NCI-H446 (cell line): ENCODE results near the gene PPP3R2.
"Not testable (repeated sequence)": the region's sequence is repeated elsewhere in the genome, so short reads cannot be mapped to it uniquely, and the experiment has no call there.

ENCODE experiments used
- DNase-seq, 2 experiments: peaks; one replicate each; lab custom pipeline; 2025; lab: John Stamatoyannopoulos, UW

Gene PPP3R2

DNA sequence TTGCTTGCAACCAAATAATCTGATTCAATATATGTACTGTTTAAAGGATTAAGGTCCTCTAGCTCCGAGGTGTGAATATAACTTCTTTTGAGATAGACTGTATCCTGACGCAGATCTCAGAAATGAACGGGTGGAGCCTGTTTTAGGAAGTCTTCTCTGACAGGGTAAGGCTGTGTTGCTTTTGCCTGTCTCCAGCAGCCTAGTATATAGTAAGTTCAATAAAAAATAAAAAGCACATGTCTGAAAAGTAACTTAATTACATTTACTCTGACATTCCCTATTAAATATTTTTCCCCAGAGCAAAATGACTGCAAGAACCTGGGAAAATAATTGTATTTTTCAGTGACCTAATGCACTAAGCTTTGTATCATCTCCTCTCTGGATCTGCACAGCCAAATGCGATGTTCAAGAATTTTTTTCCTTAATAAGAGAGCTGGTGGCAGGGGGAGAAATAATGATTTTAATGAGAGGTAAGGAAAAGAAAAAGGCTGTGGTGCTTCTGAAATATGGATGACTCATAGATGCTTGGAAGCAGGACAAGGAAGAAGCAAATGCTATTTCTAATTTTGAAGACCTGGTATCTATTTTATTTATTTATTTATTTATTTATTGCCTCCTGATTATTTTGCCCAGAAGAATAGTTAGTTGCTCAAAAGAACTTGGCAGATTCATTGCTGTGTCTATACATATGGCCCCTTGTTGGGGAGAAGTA is 7.3 kb downstream of the PPP3R2 start:
- peak in 1 of 2 experiments; percentile 2 for DNase-seq

- DNase-seq = no peak
Measured at GRCh38 chr9:101586651-101587050, 8.1 kb downstream of the PPP3R2 start.

DNA sequence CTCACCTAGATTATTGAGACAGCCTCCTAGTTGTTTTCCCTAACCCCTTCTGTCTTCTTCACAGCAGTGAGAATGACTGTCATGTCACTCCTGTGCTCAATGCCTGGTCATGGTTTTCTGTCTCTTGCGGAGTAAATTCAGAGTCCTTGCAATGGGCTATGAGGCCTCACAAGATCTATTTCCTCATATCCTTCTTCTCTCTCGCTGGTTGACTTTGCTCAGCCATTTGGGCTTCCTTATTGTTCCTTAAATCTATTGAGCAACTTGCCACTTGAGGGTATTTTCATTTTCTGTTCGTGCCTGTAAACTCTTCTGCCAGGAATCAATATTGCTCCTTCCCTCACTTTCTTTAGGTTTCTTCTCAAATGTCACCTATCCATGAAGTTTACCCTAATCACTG is 9.0 kb downstream of the PPP3R2 start:
- DNase-seq = no peak

DNA sequence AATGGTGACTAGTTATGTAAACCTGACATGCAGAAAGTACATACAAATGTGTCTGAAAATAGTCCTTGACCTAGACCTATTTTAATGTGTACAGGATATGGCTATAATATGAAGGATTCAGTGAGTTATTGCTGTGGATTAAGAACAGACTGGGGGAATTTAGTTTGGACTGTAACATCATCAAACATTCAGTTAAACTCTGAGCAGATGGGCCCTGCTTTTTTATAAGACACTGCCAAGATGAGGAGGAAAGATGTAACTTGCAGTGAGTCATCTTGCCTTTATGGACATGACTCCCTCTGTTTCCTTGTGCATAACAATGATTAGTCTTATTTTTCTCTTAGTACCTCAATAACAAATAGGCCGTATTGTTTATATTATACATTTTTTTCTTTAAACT is 12.2 kb downstream of the PPP3R2 start:
- peak; percentile 5 to 61 for DNase-seq

DNA sequence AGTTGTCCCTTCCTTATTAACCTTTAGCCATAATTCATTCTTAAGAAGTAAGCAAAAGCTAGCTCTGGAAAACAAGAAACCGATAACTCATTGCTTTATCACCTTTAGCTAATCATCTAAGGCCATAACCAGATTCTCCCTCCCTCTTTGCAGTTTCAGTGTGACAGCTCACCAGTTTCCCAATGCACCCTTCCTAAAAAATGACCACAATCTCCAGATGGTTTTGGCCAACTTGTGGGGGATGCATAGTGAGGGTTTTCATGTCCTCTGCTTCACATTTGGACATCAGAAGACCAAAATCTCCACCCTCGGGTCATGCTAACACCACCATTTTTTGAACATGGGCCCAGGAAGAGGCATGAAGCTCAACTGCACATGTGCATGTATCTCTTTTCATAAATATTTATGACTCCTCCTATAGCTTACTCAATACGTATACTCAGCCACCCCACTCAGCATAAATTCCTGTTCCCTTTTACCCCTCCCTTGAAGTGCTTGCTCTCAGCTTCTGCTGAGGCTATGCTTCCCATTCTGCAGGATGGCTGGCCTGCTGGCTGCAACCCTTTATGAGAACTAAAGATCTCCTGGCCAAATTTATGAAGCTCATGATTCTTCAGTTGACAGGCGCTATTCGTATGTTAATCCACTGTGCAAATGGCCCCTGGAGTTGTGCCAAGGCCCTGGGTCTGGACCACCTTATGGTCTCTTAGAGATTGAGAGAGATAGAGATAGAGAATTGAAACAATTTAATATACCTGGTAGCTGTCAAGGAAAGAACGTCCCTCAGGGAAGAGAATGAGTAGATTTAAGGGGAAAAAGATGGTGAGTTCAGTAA is 14.8 kb downstream of the PPP3R2 start:
- peak in 1 of 2 experiments; percentile 9 for DNase-seq

DNA sequence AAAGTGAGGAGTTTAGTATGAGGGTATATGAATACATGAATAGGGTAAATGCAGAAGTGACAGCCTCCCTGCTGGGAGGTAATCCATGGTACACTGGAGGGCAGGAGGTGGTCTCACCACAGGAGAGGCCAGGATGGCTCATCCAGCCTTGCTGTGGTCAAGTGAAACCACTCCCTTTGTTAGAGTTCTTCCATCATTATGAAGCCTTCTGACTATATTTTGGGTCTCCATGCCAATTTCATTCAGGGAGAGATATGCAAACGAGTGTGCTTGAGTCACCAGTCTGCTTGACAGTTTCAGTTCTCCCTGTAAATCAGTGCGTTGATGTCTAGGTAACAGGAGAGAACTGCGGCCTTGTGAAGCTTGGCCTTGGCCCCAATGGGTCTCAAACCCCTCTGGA is 16.4 kb downstream of the PPP3R2 start:
- DNase-seq = no peak

DNA sequence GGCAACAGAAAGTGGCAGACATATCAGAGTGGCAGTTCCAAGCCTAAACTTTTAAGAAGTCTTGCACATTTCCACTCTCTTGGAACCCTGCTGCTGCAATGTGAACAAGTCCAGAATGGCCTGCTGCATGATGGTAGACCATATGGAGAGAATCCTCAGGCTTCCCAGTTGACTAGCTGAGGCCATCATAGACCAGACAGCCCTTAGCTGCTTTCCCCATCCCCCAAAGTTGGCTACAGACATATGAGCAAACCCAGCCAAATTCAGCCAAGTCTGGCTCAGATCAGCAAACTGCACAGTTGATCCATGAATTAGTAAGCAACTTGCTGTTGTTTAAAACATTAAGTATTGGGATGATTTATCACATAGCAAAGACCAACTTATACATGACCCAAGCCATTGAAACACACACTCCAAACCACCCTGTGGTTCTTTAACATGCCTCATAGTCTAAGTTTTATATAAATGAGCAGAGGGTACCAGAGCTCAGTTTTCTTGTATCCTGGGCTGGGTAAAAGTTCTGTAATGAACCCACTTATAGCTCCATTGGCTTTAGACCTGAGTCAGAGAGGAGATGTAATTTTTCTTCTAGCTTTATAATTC is 19.9 kb downstream of the PPP3R2 start:
- peak; percentile 10 to 87 for DNase-seq

DNA sequence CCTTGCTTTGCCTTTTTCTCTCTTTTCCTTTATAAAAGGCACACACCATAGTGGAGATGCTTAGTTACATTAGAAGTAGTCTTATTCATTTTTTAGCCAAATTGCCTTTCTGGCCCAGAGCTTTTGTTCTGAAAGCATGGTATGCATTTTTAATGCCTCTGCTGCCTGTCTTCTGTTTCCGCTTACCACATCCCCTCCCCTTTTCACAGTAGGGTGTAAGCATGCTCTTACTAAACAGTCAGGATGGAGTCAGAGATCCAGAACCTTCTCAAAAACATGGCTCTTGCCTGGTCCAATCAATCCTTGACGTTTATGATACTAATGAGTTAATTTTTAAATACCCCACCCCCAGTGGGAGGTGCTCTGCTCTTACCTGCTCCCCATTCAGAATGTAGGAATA is 22.5 kb downstream of the PPP3R2 start:
- no peak for DNase-seq

DNA sequence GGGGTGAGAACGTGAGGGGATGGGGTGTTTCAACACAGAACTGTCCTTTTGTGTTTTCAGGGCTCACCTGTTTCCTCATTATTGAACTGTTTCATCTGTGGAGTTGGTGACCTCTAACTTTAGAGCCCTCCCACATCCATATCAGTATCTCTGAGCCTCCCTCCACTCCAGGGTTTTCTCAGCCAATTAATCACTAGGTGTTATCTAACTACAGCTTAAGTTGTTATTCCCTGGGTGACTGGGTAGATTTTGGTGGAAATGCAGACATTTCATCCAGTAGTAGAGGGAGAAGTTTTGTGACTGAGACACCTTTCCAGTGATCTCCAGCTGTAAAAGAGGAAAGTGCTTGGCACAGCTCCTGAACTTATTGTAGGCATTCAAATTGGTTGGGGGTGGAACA is 23.7 kb downstream of the PPP3R2 start:
- no peak for DNase-seq

DNA sequence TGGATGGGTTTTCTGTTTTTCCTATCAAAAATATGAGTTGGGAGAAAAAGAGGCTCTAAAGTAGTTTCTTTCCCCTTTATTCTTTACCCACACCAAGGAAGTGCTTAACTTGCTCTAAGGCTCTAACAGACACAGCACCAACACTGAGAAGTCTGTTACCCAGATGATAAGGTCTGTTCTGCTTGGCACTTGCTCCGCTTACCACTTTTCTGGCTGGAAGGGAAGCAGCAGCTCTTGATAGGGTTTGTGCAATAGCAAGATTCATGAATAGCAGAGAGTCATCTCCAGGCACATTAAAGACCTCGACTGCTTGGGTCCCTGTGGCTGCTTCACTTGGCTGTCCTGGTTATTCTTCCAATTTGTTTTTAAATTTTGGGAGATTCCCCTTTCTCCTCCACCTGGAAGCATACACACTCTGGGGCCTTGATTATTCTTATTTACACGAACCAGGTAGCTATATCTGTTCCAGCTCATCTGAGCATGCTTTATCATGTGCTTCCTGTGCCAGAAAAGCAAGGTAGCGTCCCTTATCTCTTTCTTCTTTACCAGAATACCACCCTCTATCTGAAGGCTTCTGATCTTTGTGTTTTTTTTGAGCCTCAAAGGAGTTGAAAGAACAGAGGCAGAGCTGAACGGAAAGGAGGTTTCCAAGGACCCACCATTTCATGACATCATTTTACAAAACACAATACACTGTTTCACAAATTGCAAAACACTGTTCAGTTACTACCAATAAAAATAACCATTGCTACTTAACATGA is 24.8 kb downstream of the PPP3R2 start:
- no peak for DNase-seq

- no peak for DNase-seq
Measured at GRCh38 chr9:101567725-101568350, 26.9 kb downstream of the PPP3R2 start.

DNA sequence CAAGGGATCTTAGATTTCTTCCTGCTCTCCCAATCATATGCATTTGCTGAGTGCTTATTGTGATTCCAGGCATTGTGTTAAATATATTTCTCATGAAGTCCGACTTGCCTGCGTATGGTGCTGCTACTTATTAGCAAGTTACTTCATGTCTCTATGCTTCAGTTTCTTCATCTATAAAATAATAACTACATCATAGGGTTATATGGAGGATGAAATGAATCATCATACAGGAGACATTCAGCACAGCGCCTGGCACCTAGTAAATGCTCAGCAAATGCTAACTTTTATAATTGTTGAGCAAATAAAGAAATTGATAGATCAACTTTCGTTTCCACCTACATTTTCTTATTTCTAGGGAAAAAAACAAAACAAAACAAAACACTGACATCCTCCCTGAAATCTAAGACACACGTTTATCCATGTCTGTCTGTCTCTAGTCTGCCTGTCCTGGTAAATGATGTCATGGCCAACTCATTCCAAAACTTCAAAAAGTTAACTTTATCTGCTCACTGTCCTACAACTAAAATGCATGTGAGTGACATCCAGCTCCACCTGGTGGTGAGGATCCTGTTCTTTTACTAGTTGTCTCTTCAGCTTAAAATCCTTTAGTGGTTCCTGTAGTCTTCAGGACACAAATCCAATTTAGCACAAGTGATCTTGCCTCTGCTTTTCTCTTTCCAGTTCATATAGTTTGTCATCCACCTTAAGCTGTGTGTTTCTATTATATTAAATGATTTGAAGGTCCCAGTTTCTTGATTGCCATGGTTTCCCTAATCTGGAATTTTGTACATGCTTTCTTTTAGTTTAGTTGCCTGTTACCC is 27.7 kb downstream of the PPP3R2 start:
- DNase-seq = peak; percentile 1

DNA sequence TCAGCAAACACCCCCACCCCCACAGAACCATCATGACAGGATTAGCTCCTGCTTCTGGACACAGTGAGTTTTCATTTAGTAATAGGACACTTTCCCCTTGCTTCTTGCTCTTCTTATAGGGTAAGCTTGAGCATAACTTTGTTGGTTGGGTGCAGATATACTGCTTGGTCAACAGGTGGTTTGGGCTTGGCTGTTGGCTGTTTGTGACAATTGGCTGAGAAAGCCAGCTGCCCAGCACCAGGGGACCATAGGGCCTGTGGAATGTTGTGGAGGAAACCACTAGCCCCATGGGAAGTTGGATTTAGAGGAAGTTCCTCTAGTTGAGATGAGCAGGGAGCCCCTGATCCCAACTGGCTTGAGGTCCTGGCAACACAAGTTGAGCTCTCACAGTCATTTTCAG is 30.5 kb downstream of the PPP3R2 start:
- no peak for DNase-seq

- DNase-seq = no peak
Measured at GRCh38 chr9:101562966-101563365, 31.8 kb downstream of the PPP3R2 start.

DNA sequence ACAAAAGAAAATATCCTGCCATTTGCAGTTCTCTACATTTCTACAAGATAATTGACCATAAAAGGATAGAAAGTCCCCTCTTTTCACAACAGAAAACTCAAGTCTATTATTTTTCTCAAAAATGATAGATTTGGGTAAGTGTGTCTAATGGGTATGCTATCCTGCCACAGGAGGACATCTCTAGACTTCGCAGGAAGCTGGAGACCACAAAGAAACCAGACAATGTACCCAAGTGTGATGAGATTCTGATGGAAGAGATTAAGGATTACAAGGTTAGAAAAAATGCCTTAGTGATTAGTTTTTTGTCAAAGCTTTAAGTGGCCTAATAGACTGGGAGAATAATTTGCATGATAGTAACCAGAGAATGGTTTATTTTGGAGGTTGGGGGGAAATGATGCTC is 33.0 kb downstream of the PPP3R2 start:
- DNase-seq = no peak

DNA sequence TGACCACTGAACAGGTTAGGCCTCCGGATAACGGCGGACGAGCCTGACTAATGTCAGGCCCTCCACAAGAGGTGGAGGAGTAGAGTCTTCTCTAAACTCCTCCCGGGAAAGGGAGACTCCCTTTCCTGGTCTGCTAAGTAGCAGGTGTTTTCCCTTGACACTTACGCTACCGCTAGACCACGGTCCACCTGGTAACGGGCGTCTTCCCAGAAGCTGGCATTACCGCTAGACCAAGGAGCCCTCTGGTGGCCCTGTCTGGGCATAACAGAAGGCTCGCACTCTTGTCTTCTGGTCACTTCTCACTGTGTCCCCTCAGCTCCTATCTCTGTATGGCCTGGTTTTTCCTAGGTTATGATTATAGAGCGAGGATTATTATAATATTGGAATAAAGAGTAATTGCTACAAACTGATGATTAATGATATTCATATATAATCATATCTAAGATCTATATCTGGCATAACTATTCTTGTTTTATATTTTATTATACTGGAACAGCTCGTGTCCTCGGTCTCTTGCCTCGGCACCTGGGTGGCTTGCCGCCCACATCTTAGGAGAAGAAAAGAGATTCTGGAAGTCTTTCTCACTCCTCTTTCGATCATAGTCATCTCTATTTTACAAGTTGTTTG is 45.2 kb downstream of the PPP3R2 start:
- not testable (repeated sequence) for DNase-seq

DNA sequence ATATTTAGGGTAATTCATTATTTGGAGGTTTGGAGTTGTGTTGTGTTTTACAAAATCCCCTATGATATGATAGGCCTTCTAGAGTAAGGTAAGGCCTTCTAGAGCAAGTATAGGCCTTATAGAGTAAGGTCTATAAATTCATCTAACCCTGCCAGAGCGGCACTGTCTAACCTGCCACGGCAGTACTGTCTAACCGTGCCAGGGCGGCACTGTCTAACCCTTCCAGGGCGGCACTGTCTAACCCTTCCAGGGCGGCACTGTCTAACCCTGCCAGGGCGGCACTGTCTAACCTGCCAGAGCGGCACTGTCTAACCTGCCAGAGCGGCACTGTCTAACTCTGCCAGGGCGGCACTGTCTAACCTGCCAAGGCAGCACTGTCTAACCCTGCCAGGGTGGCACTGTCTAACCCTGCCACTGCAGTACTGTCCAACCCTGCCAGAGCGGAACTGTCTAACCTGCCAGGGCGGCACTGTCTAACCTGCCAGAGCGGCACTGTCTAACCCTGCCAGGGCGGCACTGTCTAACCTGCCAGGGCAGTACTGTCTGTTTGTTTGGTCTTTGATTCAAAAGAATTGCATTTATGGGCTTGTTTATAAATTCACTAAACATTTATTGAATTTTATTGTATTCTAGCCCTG is 51.6 kb downstream of the PPP3R2 start:
- no peak for DNase-seq
